Esophagus muscularis mucosa (tissue), 4 donors: ENCODE data around the gene PNPLA3.

ENCODE experiments used
- CTCF ChIP-seq, 3 experiments: fragments of 200-600 bp in 2 of 3; fragments of 450-650 bp in 1 of 3; sonication (generic) in 2 of 3; IDR thresholded peaks; one replicate each; pipeline ENCODE4 v1.5.1; 2017 to 2019; ENCODE audit warnings: antibody characterized with exemption in 3 of 3, mild to moderate bottlenecking in 2 of 3, moderate library complexity in 1 of 3
- EP300 ChIP-seq: sonication (generic); formaldehyde crosslinking; IDR thresholded peaks from one replicate; pipeline ENCODE4 v1.6.1; 2017; ENCODE audit warnings: antibody characterized with exemption
- POLR2A ChIP-seq: fragments of 450-650 bp; IDR thresholded peaks from one replicate; pipeline ENCODE4 v1.6.1; 2017; ENCODE audit warnings: antibody characterized with exemption, moderate library complexity, mild to moderate bottlenecking, low read depth
- POLR2AphosphoS5 ChIP-seq, 2 donors: sonication (generic); formaldehyde crosslinking; IDR thresholded peaks; one replicate each; pipeline ENCODE4 v1.6.1; 2017; ENCODE audit warnings: antibody characterized with exemption in 2 of 2

GRCh38 chr22:43901976-43902643 lies 21.5 kb upstream of the PNPLA3 start:
- TF ChIP-seq CTCF (IDR thresholded peaks at IDR 0.05): no peak
- TF ChIP-seq POLR2A: no peak
- TF ChIP-seq POLR2AphosphoS5 (IDR thresholded peaks at IDR 0.05): no peak
- no peak for TF ChIP-seq EP300
